Inferior parietal cortex (tissue), 1 donor: ENCODE data around the gene ARSG.
"Not testable (repeated sequence)": the region's sequence is repeated elsewhere in the genome, so short reads cannot be mapped to it uniquely, and the experiment has no call there.

Experiments used
- DNase-seq: peaks from one replicate; pipeline ENCODE4 v3.0.0-alpha.2; 2016; ENCODE audit errors: extremely low spot score

The ARSG gene

DNA sequence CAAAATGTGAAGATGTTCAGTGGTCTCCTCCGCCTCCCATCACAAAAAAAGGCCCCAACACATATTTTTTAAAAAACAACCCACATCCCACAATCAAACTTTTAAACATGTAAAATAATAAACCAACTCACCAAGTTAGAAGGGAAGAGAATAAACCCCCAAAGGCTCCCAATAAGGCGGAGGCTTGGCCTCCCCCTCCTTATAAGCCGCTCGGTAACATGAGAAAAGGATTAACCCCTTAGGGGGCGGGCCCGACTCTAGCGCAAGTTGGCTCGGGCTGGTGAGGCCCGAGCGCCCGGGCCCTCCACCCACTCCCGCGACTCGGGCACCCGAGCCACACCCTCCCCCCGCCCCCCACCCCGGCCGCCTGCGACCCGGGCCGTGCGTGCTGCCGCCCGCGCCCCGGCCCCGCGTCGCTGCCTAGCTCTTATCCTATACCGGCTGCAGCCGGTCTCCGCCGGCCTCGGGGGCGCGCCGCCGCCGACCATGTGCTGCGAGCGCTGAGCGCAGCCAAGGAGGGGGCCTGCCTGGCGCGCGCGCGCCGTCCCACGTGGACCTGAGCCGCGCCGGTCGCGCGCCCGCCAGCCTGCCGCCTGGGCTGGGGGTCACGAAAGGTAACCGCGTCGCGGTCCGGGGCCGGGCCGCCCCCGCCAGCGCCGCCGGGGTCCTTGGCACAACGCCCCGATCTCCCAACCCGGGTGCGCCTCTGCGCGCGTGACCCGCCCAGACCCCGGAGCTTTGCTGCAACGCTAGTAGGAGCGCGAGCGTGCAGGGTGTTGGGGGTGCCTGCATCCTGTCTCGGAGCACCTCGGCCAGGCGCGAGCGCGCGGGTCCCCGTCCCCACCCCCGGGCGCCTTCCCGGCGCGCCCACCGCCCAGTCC lies at the start of gene ARSG, which contains the start of gene SLC16A6:
TSS of gene ARSG (plus strand) at position 541 of the 881 bp plus-strand sequence. CDS start 15,999 bp downstream, outside the sequence.
TSS of gene SLC16A6 (minus strand) at position 173 of the 881 bp plus-strand sequence. CDS start 12,807 bp downstream, outside the sequence.
- DNase-seq = peak; percentile 46

DNA sequence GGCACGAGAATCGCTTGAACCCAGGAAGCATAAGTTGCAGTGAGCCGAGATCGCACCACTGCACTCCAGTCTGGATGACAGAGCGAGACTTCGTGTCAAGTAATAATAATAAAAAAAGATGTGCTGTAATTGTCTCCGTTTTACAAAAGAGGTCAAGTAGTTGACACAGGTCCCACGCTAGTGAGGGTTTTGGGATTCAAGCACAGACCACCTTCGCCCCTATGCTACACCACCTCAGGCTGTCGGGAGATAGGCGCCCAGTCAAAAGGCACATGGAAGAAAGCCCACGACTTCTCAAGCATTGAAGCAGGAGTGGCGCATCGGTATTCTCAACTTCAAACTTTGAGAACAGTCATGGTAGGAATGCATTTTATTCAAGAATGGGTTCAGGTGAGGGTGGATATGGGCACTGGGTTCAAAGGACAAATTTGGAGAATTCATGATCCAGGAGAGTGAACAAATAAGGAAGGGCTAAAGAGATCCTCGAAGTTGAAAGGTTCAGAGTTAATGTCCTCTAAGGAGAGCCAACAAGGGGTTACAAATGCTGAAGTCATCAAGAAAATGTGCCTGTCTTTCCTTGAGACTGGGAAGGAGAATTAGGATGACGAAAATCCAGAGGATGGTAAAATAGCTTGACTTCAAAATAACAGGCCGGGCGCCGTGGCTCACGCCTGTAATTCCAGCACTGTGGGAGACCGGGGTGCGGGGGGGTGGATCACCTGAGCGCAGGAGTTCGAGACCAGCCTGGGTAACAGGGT lies 44.8 kb upstream of the ARSG start:
- DNase-seq = no peak

DNA sequence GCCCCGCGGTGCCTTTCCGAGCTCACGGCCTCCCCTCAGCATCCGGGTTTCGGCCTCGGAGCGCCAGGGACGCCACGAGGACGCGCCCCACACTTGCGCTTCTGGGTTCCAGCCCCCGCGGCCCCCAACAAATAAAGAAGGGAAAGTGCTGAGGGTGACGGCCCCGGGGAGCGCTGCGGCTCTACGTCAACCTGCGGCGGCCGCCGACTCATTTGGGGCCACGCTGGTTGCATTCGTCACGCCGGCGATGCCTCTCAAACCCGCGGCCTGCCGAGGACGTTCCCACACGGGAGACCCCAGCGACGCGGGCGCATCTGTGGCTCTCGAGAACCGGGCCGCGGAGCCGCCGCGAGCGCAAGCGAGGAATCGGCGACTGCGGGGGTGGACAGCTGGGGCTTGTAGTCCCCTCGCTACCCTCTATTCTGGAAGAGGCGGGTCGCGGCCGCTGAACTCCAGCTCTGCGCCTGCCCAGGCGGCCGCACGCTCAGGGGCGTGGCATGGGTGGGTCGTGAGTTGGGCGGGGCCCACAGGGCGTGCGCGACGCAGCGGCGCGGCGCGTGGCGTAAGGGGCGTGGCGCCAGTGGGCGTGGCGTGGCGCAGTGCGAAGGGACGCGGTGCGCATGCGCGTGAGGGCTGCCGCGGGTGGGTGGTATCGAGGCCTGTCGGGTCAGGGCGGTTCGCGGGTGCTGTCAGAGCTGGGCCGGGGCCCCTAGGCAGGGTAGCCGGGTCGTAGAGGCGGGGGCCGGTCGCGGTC lies 43.7 kb upstream of the ARSG start, which contains the start of gene AMZ2:
TSS of gene AMZ2 (plus strand) at position 599 of the 754 bp plus-strand sequence. CDS start 2,145 bp downstream, outside the sequence.
- peak; percentile 95 for DNase-seq

DNA sequence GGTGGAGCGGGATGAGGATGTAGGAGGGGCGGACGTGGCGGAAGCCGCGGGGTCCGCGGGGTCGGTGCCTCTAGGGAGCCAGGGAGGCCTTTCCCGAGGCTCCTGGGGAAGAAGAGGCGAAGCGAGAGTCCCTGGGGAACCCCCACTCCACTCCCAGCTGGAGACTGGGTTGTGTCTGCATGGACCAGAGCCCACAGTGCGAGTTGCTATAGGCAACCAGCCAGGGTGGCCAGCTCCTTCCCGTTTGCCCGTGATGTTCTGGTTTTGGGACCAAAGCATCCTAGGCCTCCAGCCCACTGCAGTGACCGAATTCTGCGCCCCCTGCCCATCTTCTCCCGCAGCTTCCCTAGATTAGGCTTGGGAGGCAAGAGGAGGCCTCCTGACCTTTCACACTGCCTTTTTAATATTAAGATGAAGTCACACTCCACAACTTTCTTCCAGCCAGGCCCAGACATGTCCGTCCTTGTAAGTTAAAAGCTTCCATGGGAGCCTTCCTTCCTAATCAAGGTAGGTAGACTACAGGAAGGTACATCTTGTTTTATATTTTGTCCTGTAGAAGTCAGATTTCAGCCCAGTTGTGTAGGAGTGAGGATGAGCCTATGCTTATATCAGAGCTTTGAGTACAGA lies 43.0 kb upstream of the ARSG start:
- DNase-seq = peak; percentile 61

DNA sequence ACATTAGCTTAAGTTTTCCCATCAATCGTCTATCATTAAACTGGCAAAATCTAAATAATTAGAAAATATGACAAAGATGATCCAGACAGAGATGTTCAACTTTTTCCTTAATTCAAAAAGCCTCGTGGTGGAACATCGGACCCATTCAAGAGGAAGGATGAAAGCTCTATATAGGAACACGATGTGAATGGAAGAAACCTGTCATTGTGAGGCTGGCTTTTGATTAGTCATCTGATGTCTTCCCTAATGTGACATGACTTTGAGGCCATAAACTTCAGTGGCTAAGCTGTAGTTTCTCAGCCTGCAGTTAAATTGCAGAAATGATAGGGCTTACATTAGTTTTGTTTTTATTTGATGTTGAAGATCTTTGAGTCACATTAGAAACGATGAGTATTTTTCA lies 42.4 kb upstream of the ARSG start:
- no peak for DNase-seq

DNA sequence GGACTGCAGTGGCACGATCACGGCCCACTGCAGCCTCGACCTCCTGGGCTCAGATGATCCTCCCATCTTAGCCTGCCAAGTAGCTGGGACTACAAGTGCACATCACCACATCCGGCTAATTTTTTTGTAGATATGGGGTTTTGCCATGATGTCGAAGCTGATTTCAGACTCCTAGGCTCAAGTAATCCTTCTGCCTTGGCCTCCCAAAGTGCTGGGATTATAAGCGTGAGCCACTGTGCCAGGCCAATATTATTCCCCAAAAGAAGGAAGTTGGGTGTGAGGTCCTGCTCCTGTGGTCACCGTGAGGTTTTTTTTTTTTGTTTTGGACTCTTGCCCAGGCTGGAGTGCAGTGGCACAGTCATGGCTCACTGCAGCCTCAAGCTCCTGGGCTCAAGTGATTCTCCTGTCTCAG lies 41.9 kb upstream of the ARSG start:
- DNase-seq = no peak

DNA sequence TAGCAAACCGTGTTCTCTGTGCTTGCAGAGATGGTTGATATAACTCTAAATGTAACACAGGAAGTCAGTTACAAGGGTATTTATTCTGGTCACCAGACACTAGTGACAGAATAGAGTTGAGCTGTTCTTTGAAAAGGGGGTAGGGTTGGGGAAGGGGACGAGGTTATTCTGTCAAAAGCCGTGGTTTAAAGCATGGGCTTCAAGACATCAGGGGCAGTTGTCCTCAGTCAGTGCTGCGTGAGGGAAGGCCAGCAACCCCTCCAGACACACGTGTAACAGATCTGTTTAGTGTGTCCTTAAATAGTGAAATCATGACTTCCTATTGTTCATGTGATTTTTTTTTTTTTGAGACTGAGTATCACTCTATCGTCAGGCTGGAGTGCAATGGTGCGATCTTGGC lies 37.9 kb upstream of the ARSG start:
- not testable (repeated sequence) for DNase-seq

DNA sequence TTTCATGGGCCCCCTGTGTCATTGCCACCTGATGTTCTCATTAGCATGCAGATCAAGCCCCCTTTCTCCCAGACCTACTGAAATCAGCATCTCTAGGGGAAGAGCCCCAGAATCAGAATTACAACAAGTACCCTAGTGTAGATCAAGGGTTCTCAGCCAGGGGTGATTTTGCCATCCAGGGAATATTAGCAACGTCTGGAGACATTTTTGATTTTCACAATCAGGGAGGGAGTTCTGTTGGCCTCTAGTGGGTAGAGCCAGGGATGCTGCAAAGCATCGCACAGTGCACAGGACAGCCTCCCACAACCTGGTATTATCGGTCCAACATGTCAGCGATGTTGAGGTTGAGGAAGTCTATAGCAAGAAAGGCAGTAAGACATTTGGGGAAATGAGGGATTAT lies 36.1 kb upstream of the ARSG start:
- DNase-seq = no peak

DNA sequence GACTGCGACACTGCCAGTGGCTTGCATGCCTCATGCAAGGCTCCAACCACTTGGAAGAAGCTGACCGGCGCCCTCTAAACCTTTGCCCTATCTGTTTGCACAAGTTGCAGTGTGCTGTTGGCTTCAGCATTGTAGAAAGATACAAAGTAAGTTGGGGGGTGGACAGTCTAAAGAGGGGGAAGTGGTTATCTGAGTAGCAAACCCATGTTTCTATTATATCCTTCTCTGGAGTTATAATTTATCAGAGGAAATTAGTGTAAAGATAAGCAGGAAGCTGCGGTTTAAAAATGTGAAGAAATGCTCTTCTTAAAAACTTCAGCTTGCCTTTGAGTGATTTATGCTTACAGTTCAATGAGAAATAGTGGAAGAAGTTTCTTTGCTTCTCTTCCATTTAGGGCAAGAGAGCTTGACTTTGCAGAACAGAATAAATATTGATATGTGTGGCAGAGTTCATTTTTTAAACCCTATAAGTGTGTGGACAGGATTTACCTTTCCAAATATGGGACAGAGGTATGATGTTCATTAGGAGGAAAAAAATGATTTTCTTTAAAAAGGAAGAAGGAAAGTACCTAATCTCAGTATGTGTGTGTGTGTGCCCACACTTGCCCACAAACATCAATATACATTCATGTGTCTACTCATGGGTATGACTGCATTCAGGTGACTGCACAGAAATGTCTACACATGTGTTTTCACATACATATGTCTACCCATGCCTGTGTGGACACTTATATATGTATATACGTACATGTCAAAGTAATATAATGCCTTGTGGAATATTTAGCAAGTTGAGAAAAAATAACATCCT lies 35.4 kb upstream of the ARSG start:
- no peak for DNase-seq

DNA sequence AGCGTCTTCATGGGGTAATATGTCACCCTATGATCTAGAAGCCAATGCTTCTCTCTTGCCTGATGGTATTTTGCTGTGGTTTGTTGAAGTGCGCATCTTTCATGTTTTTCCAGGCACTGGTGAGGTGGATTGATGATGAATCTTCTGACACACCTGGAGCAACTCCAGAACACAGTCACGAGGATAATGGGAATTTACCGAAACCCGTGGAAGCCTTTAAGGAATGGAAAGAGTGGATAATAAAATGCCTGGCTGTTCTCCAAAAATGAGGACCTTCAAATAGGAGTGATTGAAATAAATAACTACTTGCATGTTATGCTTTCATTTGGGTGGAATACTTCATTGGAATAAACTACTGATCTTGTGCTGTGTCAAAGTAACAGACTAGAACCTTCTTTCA lies 34.6 kb upstream of the ARSG start:
- DNase-seq = not testable (repeated sequence)

DNA sequence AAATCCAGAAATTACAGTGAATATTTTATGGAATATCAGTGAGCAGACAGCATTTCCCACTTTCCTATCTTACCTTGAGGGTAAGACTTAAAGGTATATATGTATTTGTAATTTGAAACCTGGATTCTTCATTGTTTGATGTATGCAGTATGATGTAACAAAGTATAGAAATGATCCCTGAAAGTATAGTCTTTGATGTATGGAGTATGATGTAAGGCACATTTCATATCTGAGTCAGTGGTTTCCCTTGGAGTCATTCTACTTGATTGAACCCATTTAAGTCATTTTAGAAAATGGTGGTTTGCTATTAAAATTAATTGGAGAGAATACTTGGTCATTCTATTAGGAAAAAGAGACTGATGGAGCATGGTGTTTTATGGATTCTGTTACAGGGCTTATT lies 33.4 kb upstream of the ARSG start:
- no peak for DNase-seq

DNA sequence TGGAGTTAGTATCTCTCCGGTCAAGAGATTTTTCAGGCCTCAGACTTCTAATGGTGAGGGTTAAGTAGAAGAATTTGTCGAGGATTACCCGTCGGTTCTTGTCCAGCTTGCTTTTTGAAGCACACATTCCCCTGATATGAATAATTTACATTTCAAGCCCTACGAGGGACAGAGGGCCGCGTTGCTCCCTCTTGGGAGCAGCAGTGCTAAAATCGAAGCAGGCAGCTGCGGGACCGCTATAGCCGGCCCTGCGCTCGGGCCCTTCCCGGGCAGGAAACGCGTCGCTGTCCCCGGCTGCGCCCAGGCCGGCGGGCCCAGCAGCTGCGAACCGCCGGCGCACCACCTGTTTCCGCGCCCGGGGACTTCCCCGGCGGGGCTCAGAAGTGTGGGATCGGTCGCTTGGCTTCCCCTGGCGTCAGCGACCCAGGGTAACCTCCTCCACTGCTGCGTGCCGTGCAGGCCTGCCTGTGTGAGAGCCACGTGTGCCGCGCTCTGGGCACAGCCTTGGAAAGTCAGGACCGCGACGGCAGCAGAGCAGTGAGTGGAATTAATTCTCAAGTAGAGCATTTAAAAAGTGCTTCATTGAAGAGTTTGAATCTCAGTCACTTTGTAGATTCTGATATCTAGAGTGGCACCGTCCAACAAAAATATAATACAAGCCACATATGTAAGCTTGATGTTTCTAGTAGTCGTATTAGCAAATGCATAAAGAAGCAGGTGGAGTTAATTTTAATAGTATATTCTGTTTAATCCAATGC lies 32.2 kb upstream of the ARSG start:
- DNase-seq = not testable (repeated sequence)

DNA sequence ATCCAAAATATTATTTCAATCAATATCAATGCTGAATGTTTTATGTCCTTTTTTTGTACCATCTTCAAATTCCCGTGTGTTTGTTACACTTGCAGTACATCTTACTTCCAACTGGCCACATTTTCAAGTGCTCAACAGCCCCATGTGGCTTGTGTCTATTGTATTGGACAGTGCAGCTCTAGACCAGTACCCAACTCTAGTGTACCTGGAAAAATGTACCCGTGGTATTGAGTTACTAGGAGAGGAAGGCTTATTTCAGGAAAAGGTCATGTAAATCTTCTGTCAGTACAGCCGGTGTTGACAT lies 31.7 kb upstream of the ARSG start:
- not testable (repeated sequence) for DNase-seq

DNA sequence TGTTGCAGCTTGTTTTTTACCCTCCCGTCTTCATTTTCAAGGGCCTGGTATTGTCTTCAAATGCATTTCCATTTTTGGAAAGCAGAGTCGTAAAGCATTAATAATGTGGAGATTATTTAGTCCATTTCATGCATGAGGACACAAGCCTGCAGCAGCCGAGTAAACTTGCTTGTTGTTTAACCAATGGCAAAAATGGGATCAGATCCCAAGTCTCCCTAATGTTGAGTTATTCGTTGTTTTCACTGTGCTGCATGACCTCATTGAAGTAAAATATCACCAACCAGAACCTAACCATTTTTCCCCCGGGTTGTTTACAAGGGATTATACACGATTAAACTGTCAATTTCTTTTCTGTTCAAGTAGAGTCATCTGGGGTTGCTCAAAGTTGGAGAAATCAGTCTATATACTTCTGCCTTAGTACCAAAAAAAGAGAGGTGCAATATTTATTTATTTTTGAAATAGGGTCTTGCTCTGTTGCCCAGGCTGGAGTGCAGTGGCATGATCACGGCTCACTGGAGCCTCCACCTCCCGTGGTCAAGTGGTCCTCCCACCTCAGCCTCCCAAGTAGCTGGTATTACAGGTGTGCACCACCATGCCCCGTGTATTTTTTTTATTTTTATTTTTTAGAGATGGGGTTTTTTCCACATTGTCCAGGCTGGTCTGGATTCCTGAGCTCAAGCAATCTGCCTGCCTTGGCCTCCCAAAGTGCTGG lies 31.1 kb upstream of the ARSG start:
- no peak for DNase-seq

DNA sequence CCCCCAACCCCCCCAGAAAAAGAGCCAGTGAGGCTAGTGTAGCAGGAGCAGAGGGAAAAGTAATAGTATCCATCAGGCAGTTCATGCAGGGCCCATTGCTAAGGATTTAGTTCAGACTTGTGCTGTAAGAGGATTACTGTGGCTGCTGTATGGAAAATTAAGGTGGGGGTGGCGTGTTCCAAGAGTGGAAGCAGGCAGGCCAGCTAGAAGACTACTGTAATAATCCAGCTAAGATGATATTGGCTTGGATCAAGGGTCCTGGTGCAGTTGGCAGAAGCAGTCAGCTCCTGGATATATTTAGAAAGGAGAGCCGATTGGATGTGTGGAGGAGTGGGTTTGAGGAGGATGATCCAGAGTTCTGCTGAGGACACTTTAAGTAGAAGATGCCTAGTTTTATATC lies 28.8 kb upstream of the ARSG start:
- DNase-seq = not testable (repeated sequence)

DNA sequence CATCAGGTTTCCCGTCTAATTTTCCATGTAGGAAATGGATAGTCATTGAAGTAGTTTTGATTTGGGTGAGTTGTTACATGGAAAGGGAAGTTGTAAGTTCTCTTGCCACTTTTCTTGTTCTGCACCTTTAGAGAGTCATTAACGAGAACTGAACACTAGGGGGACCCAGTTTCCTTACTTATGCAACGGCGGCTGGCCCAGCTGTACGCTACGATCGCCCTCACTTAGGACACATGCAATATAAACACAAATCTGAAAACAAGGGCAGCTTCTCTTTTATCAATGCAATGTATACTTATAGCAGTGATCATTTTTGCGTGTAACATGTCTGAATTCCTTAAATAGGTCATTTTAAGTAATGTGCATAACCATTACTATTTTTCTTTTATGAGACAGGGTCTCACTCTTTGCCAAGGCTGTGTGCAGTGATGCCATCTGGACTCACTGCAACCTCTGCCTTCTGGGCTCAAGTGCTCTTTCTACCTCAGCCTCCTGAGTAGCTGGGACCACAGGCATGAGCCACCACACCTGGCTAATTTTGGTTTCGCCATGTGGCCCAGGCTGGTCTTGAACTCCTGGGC lies 28.1 kb upstream of the ARSG start:
- DNase-seq = peak; percentile 61

DNA sequence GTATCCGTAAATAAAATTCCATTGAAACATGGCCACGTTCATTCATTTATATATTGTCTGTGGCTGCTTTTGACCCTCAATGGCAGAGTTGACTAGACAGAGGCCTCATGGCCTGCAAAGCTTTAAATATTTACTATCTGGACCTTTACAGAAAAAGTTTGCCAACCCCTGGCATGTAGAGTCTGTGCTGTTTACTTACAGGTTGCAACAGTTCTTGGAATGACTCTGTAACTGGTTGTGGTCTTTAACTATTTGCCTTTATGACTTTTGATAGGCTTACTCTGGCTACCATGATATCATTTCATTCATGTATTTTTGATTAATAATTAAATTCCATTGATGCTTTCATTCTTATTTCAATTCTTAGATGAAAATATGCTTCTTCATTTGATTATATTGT lies 25.5 kb upstream of the ARSG start:
- DNase-seq = not testable (repeated sequence)

DNA sequence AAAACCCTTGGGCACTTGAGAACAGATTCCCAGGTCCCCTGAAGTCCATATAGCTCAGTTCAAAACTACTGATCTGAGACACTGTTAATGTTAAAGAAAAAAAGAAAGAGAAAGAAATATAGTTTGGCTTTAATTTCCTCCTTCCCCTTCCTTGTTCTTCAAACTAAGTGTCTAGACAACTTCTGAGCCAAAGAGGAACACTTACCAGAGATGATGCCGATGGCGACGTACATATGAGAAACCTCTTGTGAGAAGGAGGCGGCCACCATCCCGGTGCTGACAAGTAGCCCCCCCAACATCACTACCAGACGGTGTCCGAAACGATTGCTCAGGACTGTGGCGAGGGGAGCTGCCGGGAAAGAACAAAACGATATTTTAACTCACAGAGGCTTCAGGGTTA lies 17.6 kb upstream of the ARSG start:
- no peak for DNase-seq

DNA sequence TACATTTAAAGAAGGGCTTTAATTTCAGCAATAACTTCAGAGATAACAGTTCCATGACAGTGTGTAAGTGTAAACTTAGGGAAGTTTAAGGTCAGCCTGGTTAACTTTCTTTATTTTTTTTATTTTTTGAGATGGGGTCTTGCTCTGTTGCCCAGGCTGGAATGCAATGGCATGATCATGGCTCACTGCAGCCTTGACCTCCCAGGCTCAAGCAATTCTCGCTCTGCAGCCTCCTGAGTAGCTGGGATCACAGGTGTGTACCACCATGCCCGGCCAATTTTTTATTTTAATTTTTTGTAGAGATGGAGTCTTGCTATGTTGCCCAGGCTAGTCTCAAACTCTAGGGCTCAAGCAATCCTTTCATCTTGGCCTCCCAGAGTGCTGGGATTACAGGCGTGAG lies 15.0 kb upstream of the ARSG start:
- not testable (repeated sequence) for DNase-seq
